Astrocyte (in vitro differentiated cells and primary cell): Measurements from ENCODE around the gene ABHD4.

ENCODE experiments used
- CTCF ChIP-seq: IDR thresholded peaks from 2 replicates; pipeline ENCODE4 v1.5.1; 2011; ENCODE audit warnings: low read depth, mild to moderate bottlenecking, inconsistent platforms, low read length, moderate library complexity; ENCODE audit not compliant: insufficient read depth
- EZH2 ChIP-seq: IDR thresholded peaks from 2 replicates; pipeline ENCODE4 v1.6.1; 2012; ENCODE audit warnings: mild to moderate bottlenecking, low read length, inconsistent platforms; ENCODE audit not compliant: insufficient read depth

DNA sequence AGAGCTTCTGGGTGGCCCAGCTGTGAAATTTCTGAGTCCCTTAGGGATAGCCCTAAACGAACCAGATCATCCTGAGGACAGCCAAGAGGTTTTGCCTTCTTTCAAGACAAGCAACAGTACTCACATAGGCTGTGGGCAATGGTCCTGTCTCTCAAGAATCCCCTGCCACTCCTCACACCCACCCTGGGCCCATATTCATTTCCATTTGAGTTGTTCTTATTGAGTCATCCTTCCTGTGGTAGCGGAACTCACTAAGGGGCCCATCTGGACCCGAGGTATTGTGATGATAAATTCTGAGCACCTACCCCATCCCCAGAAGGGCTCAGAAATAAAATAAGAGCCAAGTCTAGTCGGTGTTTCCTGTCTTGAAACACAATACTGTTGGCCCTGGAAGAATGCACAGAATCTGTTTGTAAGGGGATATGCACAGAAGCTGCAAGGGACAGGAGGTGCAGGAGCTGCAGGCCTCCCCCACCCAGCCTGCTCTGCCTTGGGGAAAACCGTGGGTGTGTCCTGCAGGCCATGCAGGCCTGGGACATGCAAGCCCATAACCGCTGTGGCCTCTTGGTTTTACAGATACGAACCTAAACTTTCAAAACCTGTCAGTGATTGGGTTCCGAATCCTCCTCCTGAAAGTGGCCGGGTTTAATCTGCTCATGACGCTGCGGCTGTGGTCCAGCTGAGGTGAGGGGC, 48.0 kb upstream of the ABHD4 start:
- TF ChIP-seq CTCF (no peak), EZH2 (no peak)
